ENCODE data around the gene ADAMTS17.

ADAMTS17 gene

DNA sequence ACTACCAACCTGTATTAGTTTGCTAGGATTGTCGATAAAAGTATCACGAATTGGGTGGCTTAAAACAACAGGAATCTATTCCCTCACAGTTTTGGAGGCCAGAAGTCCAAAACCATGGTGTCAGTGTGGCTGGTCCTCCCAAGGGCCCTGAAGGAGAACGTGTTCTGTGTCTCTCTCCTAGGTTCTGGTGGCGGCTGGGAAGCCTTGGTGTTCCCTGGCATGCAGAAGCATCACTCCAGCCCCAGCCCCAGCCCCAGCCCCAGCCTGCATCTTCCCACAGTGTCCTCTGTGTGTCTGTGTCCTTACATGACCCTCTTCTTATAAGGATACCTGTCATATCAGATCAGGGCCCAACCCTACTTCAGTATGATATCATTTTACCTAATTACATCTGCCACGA is 336.1 kb downstream of the ADAMTS17 start:
- no peaks in the 10 kb centered on the region for H3F3A ChIP-seq (ENCODE audit: low read depth)
- H3K9me3 ChIP-seq (ENCODE audit: insufficient read depth, low read depth, low read length), result no peaks in the 10 kb centered on the region
- H3K9ac ChIP-seq (ENCODE audit: low read depth, low read length, poor library complexity, severe bottlenecking), result no peak overlapping the region
- no peaks in the 10 kb centered on the region for H3K36me3 ChIP-seq (ENCODE audit: insufficient read depth, low read length)
- H2AFZ ChIP-seq (ENCODE audit: low read length), result no peak overlapping the region
- H3K4me3 ChIP-seq (ENCODE audit: low read length, poor library complexity, severe bottlenecking), result no peak overlapping the region
- H3K79me2 ChIP-seq (ENCODE audit: insufficient read depth, low read length), result no peaks in the 10 kb centered on the region
- no peaks in the 10 kb centered on the region for H4K20me1 ChIP-seq (ENCODE audit: insufficient read depth, low read length, poor library complexity, severe bottlenecking)
- no peaks in the 10 kb centered on the region for H3K27me3 ChIP-seq (ENCODE audit: insufficient read depth, low read length, poor library complexity, severe bottlenecking)
- H3K4me1 ChIP-seq (ENCODE audit: insufficient read depth, low read length, poor library complexity, severe bottlenecking), result no peaks in the 10 kb centered on the region
- TF ChIP-seq EZH2phosphoT487 (IDR thresholded peaks at IDR 0.05; ENCODE audit: borderline replicate concordance), result no peak
- TF ChIP-seq, protein P1, sequence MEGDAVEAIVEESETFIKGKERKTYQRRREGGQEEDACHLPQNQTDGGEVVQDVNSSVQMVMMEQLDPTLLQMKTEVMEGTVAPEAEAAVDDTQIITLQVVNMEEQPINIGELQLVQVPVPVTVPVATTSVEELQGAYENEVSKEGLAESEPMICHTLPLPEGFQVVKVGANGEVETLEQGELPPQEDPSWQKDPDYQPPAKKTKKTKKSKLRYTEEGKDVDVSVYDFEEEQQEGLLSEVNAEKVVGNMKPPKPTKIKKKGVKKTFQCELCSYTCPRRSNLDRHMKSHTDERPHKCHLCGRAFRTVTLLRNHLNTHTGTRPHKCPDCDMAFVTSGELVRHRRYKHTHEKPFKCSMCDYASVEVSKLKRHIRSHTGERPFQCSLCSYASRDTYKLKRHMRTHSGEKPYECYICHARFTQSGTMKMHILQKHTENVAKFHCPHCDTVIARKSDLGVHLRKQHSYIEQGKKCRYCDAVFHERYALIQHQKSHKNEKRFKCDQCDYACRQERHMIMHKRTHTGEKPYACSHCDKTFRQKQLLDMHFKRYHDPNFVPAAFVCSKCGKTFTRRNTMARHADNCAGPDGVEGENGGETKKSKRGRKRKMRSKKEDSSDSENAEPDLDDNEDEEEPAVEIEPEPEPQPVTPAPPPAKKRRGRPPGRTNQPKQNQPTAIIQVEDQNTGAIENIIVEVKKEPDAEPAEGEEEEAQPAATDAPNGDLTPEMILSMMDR (conservative IDR thresholded peaks at IDR 0.05; ENCODE audit: low read length), result no peak
- no peak overlapping the region for H3K4me2 ChIP-seq (ENCODE audit: low read depth, low read length, poor library complexity, severe bottlenecking)
- H3K9me2 ChIP-seq (replicated peaks; ENCODE audit: low read depth, low read length), result no peaks in the 10 kb centered on the region

DNA sequence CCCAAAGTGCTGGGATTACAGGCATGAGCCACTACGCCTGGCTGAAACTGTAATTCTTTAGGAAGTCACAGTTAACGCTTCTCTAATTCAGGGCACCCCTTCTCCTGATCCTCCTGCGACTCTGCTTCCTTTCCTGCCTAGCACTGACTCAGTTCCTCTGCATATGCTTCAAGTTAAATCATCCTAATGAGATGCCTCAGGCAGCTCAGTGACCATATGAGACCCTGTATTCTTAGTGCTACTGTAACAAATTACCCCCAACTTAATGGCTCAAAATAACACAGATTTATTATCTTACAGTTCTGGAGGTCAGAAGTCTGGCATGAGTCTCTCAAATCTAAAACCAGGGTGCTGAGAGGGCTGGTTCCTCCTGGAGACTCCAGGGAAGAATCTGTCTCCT is 336.8 kb downstream of the ADAMTS17 start:
- Histone ChIP-seq H3K9me3 (ENCODE audit: insufficient read depth, low read depth, low read length) (no peaks in the 10 kb centered on the region), H3K4me3 (ENCODE audit: low read length, poor library complexity, severe bottlenecking) (no peak overlapping the region), H3K4me2 (ENCODE audit: low read depth, low read length, poor library complexity, severe bottlenecking) (no peak overlapping the region), H3K9me2 (replicated peaks; ENCODE audit: low read depth, low read length) (no peaks in the 10 kb centered on the region), H3K27me3 (ENCODE audit: insufficient read depth, low read length, poor library complexity, severe bottlenecking) (no peaks in the 10 kb centered on the region), H3K4me1 (ENCODE audit: insufficient read depth, low read length, poor library complexity, severe bottlenecking) (no peaks in the 10 kb centered on the region), H3K36me3 (ENCODE audit: insufficient read depth, low read length) (no peaks in the 10 kb centered on the region), H3K9ac (ENCODE audit: low read depth, low read length, poor library complexity, severe bottlenecking) (no peak overlapping the region), H3K79me2 (ENCODE audit: insufficient read depth, low read length) (no peaks in the 10 kb centered on the region), H4K20me1 (ENCODE audit: insufficient read depth, low read length, poor library complexity, severe bottlenecking) (no peaks in the 10 kb centered on the region), H3F3A (ENCODE audit: low read depth) (no peaks in the 10 kb centered on the region), H2AFZ (ENCODE audit: low read length) (no peak overlapping the region)
- TF ChIP-seq, protein P1 (conservative IDR thresholded peaks at IDR 0.05; ENCODE audit: low read length), result no peak
- TF ChIP-seq EZH2phosphoT487 (IDR thresholded peaks at IDR 0.05; ENCODE audit: borderline replicate concordance), result no peak

DNA sequence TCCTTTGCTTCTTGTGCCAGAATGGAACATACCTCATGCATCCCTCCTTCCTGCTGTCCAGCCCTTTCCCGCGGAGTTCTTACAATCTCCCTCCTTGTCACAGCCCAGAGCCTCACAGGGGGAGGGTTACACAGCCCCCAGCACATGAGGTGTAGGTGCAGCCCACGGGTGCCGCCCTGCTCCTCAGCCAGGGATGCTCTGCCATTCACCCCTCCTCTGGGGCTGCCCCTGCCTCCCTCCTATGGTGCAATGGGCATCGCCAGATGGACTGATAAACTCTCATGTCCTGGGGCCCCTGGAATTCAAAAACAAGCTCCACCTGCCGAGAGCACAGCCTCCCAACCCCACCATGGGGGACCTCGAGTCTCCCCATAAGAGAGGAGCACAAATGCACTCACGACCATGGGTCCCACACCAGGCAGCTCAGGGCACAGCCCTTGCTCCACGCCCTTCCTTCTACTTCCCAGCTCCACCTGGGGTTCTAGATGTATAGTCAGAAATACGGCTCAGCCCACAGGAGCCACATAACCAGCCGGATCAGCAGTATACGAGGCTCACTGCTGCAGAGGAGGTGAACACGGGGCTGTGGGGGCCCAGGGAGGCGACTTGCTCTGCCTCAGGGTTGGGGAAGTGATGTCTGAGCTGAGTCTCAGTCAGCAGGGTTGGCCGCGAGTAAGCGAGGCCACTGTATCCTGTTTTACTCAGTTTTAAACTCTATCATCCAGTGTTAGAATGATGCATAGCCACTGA is 338.8 kb downstream of the ADAMTS17 start:
- Histone ChIP-seq H3K79me2 (ENCODE audit: insufficient read depth, low read length) (no peaks in the 10 kb centered on the region), H3K9me2 (replicated peaks; ENCODE audit: low read depth, low read length) (no peaks in the 10 kb centered on the region), H3K9me3 (ENCODE audit: insufficient read depth, low read depth, low read length) (no peaks in the 10 kb centered on the region), H2AFZ (ENCODE audit: low read length) (no peak overlapping the region), H3K27me3 (ENCODE audit: insufficient read depth, low read length, poor library complexity, severe bottlenecking) (no peaks in the 10 kb centered on the region), H3K4me3 (ENCODE audit: low read length, poor library complexity, severe bottlenecking) (no peak overlapping the region), H3K36me3 (ENCODE audit: insufficient read depth, low read length) (no peaks in the 10 kb centered on the region), H3K9ac (ENCODE audit: low read depth, low read length, poor library complexity, severe bottlenecking) (no peak overlapping the region), H3K4me1 (ENCODE audit: insufficient read depth, low read length, poor library complexity, severe bottlenecking) (no peaks in the 10 kb centered on the region), H4K20me1 (ENCODE audit: insufficient read depth, low read length, poor library complexity, severe bottlenecking) (no peaks in the 10 kb centered on the region), H3F3A (ENCODE audit: low read depth) (no peaks in the 10 kb centered on the region), H3K4me2 (ENCODE audit: low read depth, low read length, poor library complexity, severe bottlenecking) (no peak overlapping the region)
- TF ChIP-seq, protein P1 (conservative IDR thresholded peaks at IDR 0.05; ENCODE audit: low read length), result no peak
- TF ChIP-seq EZH2phosphoT487 (IDR thresholded peaks at IDR 0.05; ENCODE audit: borderline replicate concordance), result no peak
